ENCODE results near the gene CDT1. TPM values are rescaled to one million over a fixed set of nuclear protein-coding genes. Genes with fewer than 3 reads are reported as not detected.

CDT1 gene
- polyA plus RNA-seq, 1 donor, result 14.0 TPM

DNA sequence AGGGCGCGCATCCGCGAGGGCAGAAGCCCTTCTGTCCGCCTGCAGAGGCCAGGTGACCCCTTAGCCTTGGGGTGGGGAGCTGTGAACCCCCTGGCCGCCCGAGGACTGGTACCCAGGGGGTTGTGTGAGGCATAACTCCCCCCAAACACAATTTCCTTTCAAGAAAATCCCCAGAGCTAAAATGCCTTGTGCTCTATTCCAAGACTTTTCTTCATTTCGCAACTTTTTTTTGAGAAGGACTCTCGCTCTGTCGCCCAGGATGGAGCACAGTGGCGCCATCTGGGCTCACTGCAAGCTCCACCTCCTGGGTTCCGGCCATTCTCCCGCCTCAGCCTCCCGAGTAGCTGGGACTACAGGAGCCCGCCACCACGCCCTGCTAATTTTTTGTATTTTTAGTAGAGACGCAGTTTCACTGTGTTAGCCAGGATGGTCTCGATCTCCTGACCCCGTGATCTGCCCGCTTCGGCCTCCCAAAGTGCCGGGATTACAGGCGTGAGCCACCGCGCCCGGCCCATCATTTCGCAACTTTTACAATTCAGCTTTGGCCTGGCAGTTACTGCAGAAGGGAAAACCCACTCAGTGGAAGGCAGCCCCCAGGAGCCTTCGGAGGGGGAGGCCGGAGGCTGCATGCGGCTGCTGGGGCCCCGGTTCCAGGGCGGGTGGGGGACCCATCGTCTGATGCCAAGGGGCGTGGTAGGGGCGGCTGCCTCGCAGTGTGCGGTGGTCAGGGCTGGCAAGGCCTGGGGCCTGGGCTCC lies 9.1 kb downstream of the CDT1 start:
- H3K4me3 ChIP-seq (ENCODE audit: low read length), result peak overlapping the region; percentile 74
- H3K9me3 ChIP-seq (ENCODE audit: control insufficient read depth, low read depth, low read length), result peaks cover 2% of the 10 kb centered on the region
- DNase-seq, result no peak
- no CpG with 5 or more reads among the region's 37 CpGs for WGBS (ENCODE audit: insufficient coverage, low lambda C conversion rate)
- peak overlapping the region; percentile 95 for H3K27ac ChIP-seq (ENCODE audit: low read length)
- no peaks in the 10 kb centered on the region for H3K27me3 ChIP-seq (ENCODE audit: control insufficient read depth, insufficient read depth, low read length)
- H3K4me1 ChIP-seq (ENCODE audit: control insufficient read depth, insufficient read depth, low read length), result peaks cover 32% of the 10 kb centered on the region
- H3K36me3 ChIP-seq (ENCODE audit: control insufficient read depth, insufficient read depth, low read length), result peaks cover 25% of the 10 kb centered on the region

DNA sequence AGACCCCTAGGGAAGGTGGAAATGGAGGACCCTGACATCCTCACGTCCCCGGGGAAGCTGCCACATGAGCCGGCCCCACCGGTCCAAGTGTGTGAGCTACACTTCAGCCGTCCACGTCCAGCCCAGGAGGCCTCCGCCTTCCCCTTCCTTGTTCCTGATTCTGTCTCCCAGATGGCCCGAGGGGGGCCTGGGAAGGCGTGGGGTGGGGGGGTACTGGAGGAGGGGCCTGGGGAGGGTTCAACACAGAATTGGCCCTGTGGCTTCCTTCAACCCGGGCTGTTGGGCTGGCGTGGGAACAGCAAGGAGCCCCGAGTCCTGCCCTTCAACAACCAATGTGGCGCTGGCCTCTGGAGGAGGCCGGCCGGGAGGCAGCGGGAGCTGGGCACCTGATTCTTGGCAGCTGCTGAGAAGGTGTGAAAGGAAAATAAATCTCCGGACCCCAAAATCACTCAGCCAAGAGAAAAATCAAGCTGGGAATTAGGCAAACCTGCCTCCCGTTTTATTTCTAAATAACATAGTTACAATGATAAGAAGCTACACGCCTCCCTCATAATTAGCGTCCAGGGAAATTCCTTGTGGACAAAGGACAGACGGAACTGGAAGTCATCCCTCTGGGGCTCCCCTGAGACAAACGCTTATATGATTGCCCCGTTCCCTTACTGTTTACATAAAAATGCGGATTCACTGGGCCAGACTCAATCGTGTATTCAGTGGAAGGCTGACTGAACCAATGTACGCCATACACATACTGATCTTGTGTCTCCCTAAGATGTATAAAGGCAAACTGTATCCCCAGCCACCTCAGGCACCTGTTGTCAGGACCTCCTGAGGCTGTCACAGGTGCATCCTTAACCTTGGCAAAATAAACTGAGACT lies 9.9 kb downstream of the CDT1 start:
- no peak overlapping the region for H3K27ac ChIP-seq (ENCODE audit: low read length)
- peaks cover 32% of the 10 kb centered on the region for H3K4me1 ChIP-seq (ENCODE audit: control insufficient read depth, insufficient read depth, low read length)
- H3K9me3 ChIP-seq (ENCODE audit: control insufficient read depth, low read depth, low read length), result peaks cover 2% of the 10 kb centered on the region
- H3K27me3 ChIP-seq (ENCODE audit: control insufficient read depth, insufficient read depth, low read length), result no peaks in the 10 kb centered on the region
- peaks cover 16% of the 10 kb centered on the region for H3K36me3 ChIP-seq (ENCODE audit: control insufficient read depth, insufficient read depth, low read length)
- no peak overlapping the region for H3K4me3 ChIP-seq (ENCODE audit: low read length)
- no CpG with 5 or more reads among the region's 26 CpGs for WGBS (ENCODE audit: insufficient coverage, low lambda C conversion rate)
- no peak for DNase-seq

DNA sequence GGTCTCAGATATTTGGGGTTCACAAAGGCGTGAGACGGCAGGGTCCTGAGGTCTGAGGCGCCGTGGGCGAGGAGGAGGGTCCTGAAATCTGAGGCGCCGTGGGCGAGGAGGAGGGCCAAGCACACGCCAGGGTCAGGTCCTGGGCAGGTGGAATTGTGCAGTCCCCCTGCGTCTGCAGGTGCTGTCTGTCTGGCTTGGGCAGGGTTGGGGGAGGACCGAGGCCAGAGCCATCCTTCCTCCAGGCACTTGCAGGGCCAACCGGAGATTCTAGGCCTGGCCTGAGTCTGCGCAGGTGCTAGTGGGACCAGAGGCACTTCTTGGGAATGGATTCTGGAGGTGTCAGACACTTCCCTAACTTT lies 10.5 kb downstream of the CDT1 start:
- H3K9me3 ChIP-seq (ENCODE audit: control insufficient read depth, low read depth, low read length), result peaks cover 2% of the 10 kb centered on the region
- H3K4me1 ChIP-seq (ENCODE audit: control insufficient read depth, insufficient read depth, low read length), result peaks cover 32% of the 10 kb centered on the region
- peaks cover 11% of the 10 kb centered on the region for H3K36me3 ChIP-seq (ENCODE audit: control insufficient read depth, insufficient read depth, low read length)
- H3K4me3 ChIP-seq (ENCODE audit: low read length), result no peak overlapping the region
- H3K27me3 ChIP-seq (ENCODE audit: control insufficient read depth, insufficient read depth, low read length), result no peaks in the 10 kb centered on the region
- WGBS (ENCODE audit: insufficient coverage, low lambda C conversion rate), result no CpG with 5 or more reads among the region's 13 CpGs
- DNase-seq, result no peak
- no peak overlapping the region for H3K27ac ChIP-seq (ENCODE audit: low read length)

DNA sequence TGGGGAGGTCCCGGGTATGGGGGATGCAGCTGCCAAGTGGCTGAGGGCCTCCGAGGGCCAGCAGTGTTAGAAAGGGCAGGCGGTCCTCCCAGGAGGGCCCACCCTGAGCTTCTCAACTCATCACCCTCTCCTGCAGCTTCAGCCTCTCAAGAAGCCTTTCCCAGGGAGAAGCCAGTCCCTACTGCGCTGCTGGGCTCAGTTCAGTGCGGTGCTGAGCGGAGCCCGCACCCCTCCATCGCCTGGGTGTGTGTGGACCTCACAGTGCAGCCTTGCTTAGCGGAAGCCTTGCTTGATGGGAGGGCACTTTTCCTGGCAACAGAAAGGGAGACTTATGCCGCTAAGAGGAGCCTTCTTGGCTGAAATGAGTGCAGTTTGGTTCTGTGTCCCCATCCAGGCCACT lies 11.6 kb downstream of the CDT1 start:
- Histone ChIP-seq H3K36me3 (ENCODE audit: control insufficient read depth, insufficient read depth, low read length) (peaks cover under 1% of the 10 kb centered on the region), H3K4me3 (ENCODE audit: low read length) (no peak overlapping the region), H3K27me3 (ENCODE audit: control insufficient read depth, insufficient read depth, low read length) (no peaks in the 10 kb centered on the region), H3K27ac (ENCODE audit: low read length) (no peak overlapping the region), H3K4me1 (ENCODE audit: control insufficient read depth, insufficient read depth, low read length) (peaks cover 28% of the 10 kb centered on the region), H3K9me3 (ENCODE audit: control insufficient read depth, low read depth, low read length) (peaks cover 2% of the 10 kb centered on the region)
- DNase-seq, result no peak
- no CpG with 5 or more reads among the region's 10 CpGs for WGBS (ENCODE audit: insufficient coverage, low lambda C conversion rate)

DNA sequence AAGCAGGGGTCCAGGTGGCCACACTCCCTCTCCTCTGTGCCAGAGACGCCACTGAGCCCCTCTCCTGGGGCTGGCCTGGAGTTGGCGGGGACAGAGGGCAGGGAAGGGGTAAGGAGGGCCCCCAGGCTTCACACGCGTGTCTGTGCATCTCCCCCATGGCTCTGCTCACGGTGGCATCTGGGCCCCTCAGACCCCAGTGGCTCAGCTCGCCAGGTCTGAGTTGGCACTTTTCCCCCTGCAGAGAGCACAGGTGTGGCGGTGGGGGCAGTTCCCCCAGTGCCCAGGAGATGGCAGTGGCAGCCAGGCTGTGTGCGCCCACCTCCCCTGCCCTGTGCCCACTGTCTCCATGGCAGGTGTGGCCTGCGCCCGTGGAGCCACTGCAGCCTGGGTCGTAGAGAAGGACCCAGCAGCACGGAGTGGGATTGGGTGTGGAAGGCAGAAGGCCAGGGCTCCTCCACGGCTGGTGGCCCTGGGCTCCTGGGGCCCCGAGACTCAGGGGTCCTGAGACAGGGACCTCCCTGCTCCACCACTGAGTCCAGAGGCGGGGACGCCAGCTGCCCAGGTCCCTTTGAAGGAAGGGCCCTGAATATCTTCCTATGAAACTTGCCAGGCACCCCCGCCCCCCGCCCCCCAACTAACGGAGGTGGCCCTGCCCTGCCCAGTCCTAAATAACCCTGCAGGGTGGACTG lies 12.5 kb downstream of the CDT1 start:
- Histone ChIP-seq H3K4me1 (ENCODE audit: control insufficient read depth, insufficient read depth, low read length) (peaks cover 20% of the 10 kb centered on the region), H3K4me3 (ENCODE audit: low read length) (no peak overlapping the region), H3K36me3 (ENCODE audit: control insufficient read depth, insufficient read depth, low read length) (no peaks in the 10 kb centered on the region), H3K9me3 (ENCODE audit: control insufficient read depth, low read depth, low read length) (peaks cover 2% of the 10 kb centered on the region), H3K27me3 (ENCODE audit: control insufficient read depth, insufficient read depth, low read length) (no peaks in the 10 kb centered on the region), H3K27ac (ENCODE audit: low read length) (no peak overlapping the region)
- WGBS (ENCODE audit: insufficient coverage, low lambda C conversion rate), result no CpG with 5 or more reads among the region's 19 CpGs
- no peak for DNase-seq

DNA sequence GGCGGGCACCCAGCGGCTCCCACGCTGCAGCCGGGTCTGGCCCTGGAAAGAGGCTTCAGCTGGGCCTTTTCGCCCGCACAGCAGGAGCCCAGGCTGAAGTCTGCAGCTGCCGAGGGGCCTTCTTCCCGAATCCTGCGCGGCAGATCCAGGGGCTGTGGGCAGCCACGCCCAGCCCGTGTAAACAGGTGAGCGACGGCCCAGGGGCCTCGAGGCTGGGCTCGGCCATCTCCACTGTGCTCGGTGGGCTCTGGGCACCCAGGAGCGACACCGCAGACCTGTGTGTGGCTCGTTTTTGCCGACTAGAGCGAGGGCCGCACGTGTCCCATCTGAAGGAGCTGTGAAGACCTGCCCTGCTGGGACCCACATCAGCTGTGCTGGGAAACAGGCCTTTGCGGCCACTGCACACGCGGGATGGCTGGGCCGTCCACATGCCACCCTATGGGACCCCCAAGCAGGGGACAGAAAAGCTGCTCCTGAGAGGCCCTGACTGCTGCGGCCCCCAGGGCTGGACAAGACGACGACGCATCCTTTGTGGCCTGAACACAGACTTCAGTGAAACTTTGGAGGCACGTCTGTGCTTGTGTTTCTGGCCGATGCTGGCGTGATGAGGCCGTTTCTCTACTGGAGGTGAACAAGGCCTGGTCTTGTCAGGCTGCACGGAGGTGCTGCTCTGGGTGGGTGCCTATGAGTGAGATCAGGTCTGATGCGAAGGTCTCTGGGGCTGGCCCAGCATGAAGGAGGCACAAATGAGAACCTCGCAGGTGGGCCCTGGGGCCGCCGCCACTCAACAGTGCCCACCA lies 13.3 kb downstream of the CDT1 start:
- no peak overlapping the region for H3K27ac ChIP-seq (ENCODE audit: low read length)
- H3K4me3 ChIP-seq (ENCODE audit: low read length), result no peak overlapping the region
- peaks cover 19% of the 10 kb centered on the region for H3K4me1 ChIP-seq (ENCODE audit: control insufficient read depth, insufficient read depth, low read length)
- H3K36me3 ChIP-seq (ENCODE audit: control insufficient read depth, insufficient read depth, low read length), result peaks cover 7% of the 10 kb centered on the region
- no peaks in the 10 kb centered on the region for H3K27me3 ChIP-seq (ENCODE audit: control insufficient read depth, insufficient read depth, low read length)
- no peak for DNase-seq
- no CpG with 5 or more reads among the region's 41 CpGs for WGBS (ENCODE audit: insufficient coverage, low lambda C conversion rate)
- H3K9me3 ChIP-seq (ENCODE audit: control insufficient read depth, low read depth, low read length), result peaks cover 2% of the 10 kb centered on the region

DNA sequence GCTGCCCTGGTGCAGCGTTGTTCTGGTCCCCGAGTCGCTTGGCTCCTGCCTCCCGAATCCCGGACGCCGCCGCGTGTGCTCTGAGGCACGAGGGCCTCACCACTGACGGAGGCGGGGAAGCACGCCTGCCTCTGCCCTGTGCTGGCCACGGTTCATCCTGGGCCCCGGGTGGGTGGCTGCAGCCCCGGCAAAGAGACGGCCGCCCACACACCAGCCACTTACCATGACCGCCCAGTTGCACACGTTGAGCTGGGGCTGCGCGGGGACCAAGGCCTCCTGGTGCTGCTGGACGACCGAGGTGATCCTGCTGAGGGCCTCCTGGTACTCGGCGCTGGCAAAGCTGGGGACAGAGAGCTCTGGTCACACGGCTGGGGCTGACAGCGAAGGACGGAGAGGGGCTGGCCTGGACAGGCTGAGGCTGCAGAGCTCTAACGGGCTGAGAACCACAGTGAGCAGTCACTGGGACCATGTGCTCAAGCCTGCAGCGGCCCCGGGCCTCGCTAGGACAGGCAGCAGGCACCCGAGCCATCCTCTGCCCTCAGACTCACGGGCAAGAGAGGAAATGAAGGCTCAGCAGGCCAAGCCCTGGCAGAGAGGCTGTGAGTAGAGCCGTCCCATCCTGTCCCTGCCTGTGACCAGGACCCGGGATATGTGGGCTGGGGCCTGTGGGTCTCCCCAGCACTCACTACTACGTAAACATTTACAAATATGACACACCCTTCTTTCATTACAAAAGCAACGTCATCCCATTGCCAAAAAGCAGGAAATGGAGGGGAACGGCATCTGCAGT lies 14.4 kb downstream of the CDT1 start:
- no peak overlapping the region for H3K4me3 ChIP-seq (ENCODE audit: low read length)
- no peaks in the 10 kb centered on the region for H3K27me3 ChIP-seq (ENCODE audit: control insufficient read depth, insufficient read depth, low read length)
- H3K9me3 ChIP-seq (ENCODE audit: control insufficient read depth, low read depth, low read length), result peaks cover under 1% of the 10 kb centered on the region
- H3K36me3 ChIP-seq (ENCODE audit: control insufficient read depth, insufficient read depth, low read length), result peaks cover 17% of the 10 kb centered on the region
- WGBS (ENCODE audit: insufficient coverage, low lambda C conversion rate), result no CpG with 5 or more reads among the region's 40 CpGs
- H3K27ac ChIP-seq (ENCODE audit: low read length), result no peak overlapping the region
- H3K4me1 ChIP-seq (ENCODE audit: control insufficient read depth, insufficient read depth, low read length), result peaks cover 12% of the 10 kb centered on the region
- DNase-seq, result no peak

DNA sequence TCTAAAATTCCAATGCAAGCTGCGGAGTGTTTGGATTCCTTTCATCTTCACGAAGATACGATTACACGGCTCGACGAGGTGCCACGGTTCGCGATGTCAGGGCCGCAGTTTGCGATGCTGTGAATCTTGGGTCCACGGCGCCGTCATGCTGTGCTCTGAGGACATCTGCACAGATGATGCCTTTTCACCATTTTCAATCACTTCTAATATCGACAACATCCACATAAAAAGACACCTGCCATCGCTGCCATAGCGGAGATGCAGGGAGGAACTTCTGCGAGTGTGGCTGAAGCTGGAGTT lies 14.9 kb downstream of the CDT1 start:
- H3K36me3 ChIP-seq (ENCODE audit: control insufficient read depth, insufficient read depth, low read length), result peaks cover 20% of the 10 kb centered on the region
- no CpG with 5 or more reads among the region's 18 CpGs for WGBS (ENCODE audit: insufficient coverage, low lambda C conversion rate)
- H3K9me3 ChIP-seq (ENCODE audit: control insufficient read depth, low read depth, low read length), result no peaks in the 10 kb centered on the region
- no peaks in the 10 kb centered on the region for H3K27me3 ChIP-seq (ENCODE audit: control insufficient read depth, insufficient read depth, low read length)
- DNase-seq, result no peak
- no peak overlapping the region for H3K4me3 ChIP-seq (ENCODE audit: low read length)
- H3K27ac ChIP-seq (ENCODE audit: low read length), result no peak overlapping the region
- H3K4me1 ChIP-seq (ENCODE audit: control insufficient read depth, insufficient read depth, low read length), result peaks cover 7% of the 10 kb centered on the region

DNA sequence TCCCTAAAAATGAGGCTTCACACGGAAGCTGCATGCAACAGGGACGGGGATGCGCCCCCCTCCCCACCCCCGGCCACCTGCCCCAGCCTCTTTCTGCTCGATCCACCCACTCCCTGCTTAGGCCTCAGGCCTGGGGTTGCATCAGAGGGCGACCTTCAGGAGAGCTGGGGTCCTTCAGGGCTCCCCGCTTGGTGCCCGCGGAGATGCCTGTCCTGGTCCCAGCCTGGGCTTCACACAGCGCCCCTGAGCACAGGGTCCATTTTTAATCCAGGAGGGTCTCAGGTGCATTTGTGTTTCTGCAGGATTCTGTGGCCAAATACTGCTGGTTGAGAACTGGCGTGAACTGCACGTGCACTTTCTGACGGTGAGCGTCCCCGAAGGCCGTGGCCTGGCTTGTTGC lies 15.5 kb downstream of the CDT1 start:
- H3K27ac ChIP-seq (ENCODE audit: low read length), result no peak overlapping the region
- H3K27me3 ChIP-seq (ENCODE audit: control insufficient read depth, insufficient read depth, low read length), result no peaks in the 10 kb centered on the region
- peaks cover 2% of the 10 kb centered on the region for H3K4me1 ChIP-seq (ENCODE audit: control insufficient read depth, insufficient read depth, low read length)
- peaks cover 22% of the 10 kb centered on the region for H3K36me3 ChIP-seq (ENCODE audit: control insufficient read depth, insufficient read depth, low read length)
- H3K9me3 ChIP-seq (ENCODE audit: control insufficient read depth, low read depth, low read length), result no peaks in the 10 kb centered on the region
- no peak for DNase-seq
- H3K4me3 ChIP-seq (ENCODE audit: low read length), result no peak overlapping the region
- WGBS (ENCODE audit: insufficient coverage, low lambda C conversion rate), result no CpG with 5 or more reads among the region's 16 CpGs

Data from large intestine (tissue), 3 donors.